ENCODE measurements around the gene TSPAN4. TPM values are rescaled to one million over a fixed set of nuclear protein-coding genes. Genes with fewer than 3 reads are reported as not detected.

TSPAN4 gene
- total RNA-seq, 1 donor from 2014 or later, result 77.9 TPM

- peaks cover 4% of the 10 kb centered on the region for H3K36me3 ChIP-seq (ENCODE audit: control insufficient read depth, insufficient read depth, low read length)
- peaks cover 2% of the 10 kb centered on the region for H3K27me3 ChIP-seq (ENCODE audit: control insufficient read depth, insufficient read depth, low read length)
- no peak for TF ChIP-seq CTCF (IDR thresholded peaks at IDR 0.05; ENCODE audit: insufficient read depth, low read length, poor library complexity, severe bottlenecking)
- peak overlapping the region; percentile 75 for H3K4me3 ChIP-seq (ENCODE audit: low read depth, low read length)
- DNase-seq (ENCODE audit: low read depth), result no peak
Observed at GRCh38 chr11:831961-832528, 10.6 kb upstream of the TSPAN4 start.

DNA sequence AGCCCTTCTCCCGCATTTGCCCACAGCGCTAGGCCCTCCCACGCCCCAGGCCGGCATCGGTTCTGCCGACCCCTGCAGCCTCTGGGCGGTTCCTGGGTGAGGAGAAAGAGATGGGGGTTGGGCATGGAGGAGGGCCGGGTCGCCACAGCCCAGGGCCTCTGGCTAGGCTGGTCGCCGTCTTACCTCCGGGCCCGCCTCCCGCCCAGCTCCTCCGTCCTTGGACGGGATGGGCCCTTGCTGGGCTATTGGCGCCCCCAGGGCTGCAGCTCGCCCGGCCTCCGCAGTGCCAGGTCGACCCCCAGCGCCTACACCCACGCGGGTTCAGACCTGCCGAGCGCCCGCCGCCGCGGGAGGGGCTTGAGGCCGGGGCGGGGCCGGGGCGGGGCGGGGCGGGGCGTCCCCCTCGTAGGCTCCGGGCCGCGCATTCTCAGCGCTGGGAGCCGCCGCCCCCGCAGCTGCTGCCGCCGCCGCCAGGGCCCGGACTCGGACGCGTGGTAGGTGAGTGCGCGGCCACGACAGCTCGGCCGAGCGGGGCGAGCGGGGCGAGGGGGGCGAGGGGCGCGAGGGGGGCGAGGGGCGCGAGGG lies 10.0 kb upstream of the TSPAN4 start, which contains the start of gene CD151:
TSS of gene CD151 (plus strand) at position 424 of the 585 bp plus-strand sequence. CDS start 3,118 bp downstream, outside the sequence.
- Histone ChIP-seq H3K4me3 (ENCODE audit: low read depth, low read length) (peak within 1 kb of the TSS; percentile 75), H3K36me3 (ENCODE audit: control insufficient read depth, insufficient read depth, low read length) (peaks cover 6% of the 10 kb centered on the region), H3K27me3 (ENCODE audit: control insufficient read depth, insufficient read depth, low read length) (no peaks in the 10 kb centered on the region)
- DNase-seq (ENCODE audit: low read depth), result no peak
- TF ChIP-seq CTCF (IDR thresholded peaks at IDR 0.05; ENCODE audit: insufficient read depth, low read length, poor library complexity, severe bottlenecking), result no peak

DNA sequence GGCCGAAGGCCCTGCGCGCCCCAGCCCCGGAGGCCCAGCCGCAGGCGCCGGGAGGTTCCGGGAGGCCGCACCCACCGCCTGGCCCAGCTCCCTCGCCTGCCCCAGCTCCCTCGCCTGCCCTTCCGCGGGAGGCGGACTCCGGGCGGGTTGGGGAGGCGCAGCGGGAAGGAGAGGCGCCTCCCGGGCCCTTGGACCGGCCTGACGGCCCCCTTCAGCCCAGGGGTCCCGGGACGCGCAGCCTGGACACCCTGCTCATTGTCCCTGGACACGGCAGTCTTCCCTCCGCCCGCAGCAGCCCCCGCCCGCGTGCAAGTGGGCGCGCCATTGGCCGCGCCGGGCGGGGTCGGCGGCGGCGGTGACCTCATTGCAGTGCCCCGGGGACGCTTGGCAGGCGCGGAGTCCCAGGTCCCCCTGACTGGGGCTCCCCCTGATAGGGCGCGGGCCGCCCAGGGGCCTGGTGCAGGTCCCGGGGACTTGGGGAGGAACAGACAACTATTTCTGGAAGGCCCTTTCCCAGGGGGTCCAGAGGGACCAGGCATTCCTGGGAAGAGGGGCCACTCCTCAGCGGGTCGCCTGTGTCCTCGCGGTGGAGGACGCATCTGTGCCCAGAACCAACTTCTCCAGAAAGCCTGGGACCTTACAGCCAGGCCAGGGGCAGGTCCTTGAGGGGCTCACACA lies 9.4 kb upstream of the TSPAN4 start:
- DNase-seq (ENCODE audit: low read depth), result no peak
- TF ChIP-seq CTCF (IDR thresholded peaks at IDR 0.05; ENCODE audit: insufficient read depth, low read length, poor library complexity, severe bottlenecking), result no peak
- Histone ChIP-seq H3K4me3 (ENCODE audit: low read depth, low read length) (peak overlapping the region; percentile 75), H3K27me3 (ENCODE audit: control insufficient read depth, insufficient read depth, low read length) (no peaks in the 10 kb centered on the region), H3K36me3 (ENCODE audit: control insufficient read depth, insufficient read depth, low read length) (peaks cover 8% of the 10 kb centered on the region)

DNA sequence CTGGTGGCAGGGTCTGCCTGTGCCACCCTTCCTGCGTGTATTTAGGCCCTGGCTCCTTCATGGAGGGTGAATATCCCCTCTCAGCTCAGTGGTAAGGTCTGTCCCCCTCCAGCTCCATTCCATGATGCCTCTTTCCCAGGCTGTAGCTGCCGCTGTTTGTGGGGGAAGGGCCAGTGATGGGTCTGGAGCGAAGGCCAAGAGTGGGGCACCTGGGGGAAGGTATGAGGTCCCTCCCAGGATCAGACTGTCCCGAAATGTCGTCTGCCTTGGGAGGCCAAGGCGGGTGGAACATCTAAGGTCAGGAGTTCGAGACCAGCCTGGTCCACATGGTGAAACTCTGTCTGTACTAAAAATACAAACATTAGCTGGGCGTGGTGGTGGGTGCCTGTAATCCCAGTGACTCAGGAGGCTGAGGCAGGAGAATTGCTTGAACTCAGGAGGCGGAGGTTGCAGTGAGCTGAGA lies 8.8 kb upstream of the TSPAN4 start:
- DNase-seq (ENCODE audit: low read depth), result no peak
- H3K36me3 ChIP-seq (ENCODE audit: control insufficient read depth, insufficient read depth, low read length), result peaks cover 8% of the 10 kb centered on the region
- no peaks in the 10 kb centered on the region for H3K27me3 ChIP-seq (ENCODE audit: control insufficient read depth, insufficient read depth, low read length)

More for the DNA sequence above, 8.8 kb upstream of the TSPAN4 start:
- peak overlapping the region; percentile 75 for H3K4me3 ChIP-seq (ENCODE audit: low read depth, low read length)
- TF ChIP-seq CTCF (IDR thresholded peaks at IDR 0.05; ENCODE audit: insufficient read depth, low read length, poor library complexity, severe bottlenecking), result no peak
